Midbrain (tissue), 1 donor: ENCODE data around the gene EEFSEC.

Experiments used
- DNase-seq: peaks from one replicate; lab custom pipeline; 2025; lab: John Stamatoyannopoulos, UW

Gene EEFSEC

GRCh38 chr3:128153156-128154041 lies at the start of gene EEFSEC:
TSS of gene EEFSEC (plus strand) at chr3:128153481. CDS start at chr3:128153508, 27 bp downstream.
- peak; percentile 72 for DNase-seq

- DNase-seq: no peak
Observed at GRCh38 chr3:128107834-128108233, 45.4 kb upstream of the EEFSEC start.

GRCh38 chr3:128111147-128111546 lies 42.1 kb upstream of the EEFSEC start:
- no peak for DNase-seq

- DNase-seq: no peak
Observed at GRCh38 chr3:128112357-128112968, 40.8 kb upstream of the EEFSEC start.

- no peak for DNase-seq
Observed at GRCh38 chr3:128113817-128114794, 39.2 kb upstream of the EEFSEC start.

GRCh38 chr3:128122013-128122412 lies 31.3 kb upstream of the EEFSEC start:
- no peak for DNase-seq

- no peak for DNase-seq
Observed at GRCh38 chr3:128123156-128123537, 30.1 kb upstream of the EEFSEC start.

GRCh38 chr3:128123538-128124368 lies 29.5 kb upstream of the EEFSEC start, which contains the start of gene RUVBL1:
TSS of gene RUVBL1 (minus strand) at chr3:128123812. CDS start at chr3:128123724, 88 bp downstream.
- peak; percentile 98 for DNase-seq

- no peak for DNase-seq
Observed at GRCh38 chr3:128127236-128127635, 26.0 kb upstream of the EEFSEC start.

GRCh38 chr3:128128251-128128650 lies 25.0 kb upstream of the EEFSEC start:
- DNase-seq: no peak

GRCh38 chr3:128131897-128132646 lies 21.2 kb upstream of the EEFSEC start:
- DNase-seq: no peak

GRCh38 chr3:128133273-128133883 lies 19.9 kb upstream of the EEFSEC start:
- DNase-seq: no peak

- no peak for DNase-seq
Observed at GRCh38 chr3:128143496-128143895, 9.8 kb upstream of the EEFSEC start.

- no peak for DNase-seq
Observed at GRCh38 chr3:128144512-128145187, 8.6 kb upstream of the EEFSEC start.

GRCh38 chr3:128145279-128145678 lies 8.0 kb upstream of the EEFSEC start:
- DNase-seq: peak; percentile 29

GRCh38 chr3:128146201-128146600 lies 7.1 kb upstream of the EEFSEC start:
- no peak for DNase-seq

GRCh38 chr3:128149650-128150049 lies 3.6 kb upstream of the EEFSEC start:
- peak; percentile 3 for DNase-seq

- DNase-seq: no peak
Observed at GRCh38 chr3:128151758-128152274, 1.5 kb upstream of the EEFSEC start.
